GDM1 (cell line): ENCODE measurements around the gene SAMHD1.

Experiments used
- DNase-seq: peaks from one replicate; lab custom pipeline; 2025; lab: John Stamatoyannopoulos, UW

Gene SAMHD1

DNA sequence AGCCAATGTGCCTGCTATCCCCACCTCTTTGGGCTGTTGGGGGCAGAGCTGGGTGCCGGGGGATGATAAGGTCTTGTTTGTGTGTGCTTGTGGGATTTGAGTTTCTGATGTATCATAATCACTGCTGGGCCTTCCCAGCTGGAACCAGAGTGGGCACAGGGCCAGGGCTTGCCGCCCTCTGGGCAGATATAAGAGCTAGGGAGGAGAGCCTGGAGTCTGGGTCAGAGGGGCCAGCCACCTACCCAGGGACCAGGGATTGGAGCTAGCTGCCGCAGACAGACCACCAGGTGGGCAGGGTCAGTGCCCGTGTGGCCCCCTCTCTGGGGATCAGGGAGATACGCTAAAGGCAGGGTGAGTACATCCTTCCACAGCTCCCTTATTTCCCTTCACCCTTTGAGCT lies 78.7 kb downstream of the SAMHD1 start:
- DNase-seq = no peak

DNA sequence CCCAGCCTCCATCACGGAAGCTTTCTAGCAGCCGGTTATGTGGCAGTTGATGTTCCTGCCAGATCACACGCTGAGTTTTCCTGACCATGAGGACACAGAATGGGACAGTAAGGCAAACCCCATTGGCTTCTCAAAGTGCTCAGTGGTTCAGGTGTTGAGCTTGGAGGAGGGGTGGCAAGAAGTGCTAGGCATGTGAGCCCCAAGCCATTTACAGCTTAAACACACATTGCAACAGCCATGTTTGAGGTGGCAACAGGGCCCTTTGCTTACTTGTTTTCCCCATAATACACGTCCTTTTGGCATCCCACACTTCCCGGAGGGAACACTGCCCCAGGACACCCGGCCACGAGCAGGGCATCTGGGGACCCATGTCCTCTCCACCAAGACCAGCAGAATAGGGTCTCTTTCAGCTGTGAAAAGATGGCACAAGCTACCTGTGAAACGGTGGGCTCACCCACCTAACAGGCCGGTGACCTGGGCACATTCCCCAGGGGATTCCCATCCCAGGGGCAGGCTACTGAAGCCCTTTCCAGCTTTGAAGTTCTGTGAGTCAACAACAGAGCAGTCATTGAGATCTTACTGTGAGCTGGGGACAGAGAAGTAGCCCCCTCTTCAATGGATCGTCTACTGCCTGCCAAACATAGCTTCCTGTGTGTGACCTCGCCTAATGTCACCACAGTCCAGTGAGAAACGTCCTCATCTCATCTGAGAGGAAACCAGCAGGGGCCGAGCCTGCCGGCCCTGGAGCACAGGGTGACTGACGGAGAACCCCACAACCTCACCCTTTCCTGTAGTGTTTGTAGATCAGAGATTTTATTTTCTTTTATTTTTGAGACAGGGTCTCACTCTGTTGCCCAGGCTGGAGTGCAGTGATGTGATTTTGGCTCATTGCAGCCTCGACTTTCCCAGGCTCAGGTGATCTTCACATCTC lies 79.6 kb downstream of the SAMHD1 start:
- no peak for DNase-seq

DNA sequence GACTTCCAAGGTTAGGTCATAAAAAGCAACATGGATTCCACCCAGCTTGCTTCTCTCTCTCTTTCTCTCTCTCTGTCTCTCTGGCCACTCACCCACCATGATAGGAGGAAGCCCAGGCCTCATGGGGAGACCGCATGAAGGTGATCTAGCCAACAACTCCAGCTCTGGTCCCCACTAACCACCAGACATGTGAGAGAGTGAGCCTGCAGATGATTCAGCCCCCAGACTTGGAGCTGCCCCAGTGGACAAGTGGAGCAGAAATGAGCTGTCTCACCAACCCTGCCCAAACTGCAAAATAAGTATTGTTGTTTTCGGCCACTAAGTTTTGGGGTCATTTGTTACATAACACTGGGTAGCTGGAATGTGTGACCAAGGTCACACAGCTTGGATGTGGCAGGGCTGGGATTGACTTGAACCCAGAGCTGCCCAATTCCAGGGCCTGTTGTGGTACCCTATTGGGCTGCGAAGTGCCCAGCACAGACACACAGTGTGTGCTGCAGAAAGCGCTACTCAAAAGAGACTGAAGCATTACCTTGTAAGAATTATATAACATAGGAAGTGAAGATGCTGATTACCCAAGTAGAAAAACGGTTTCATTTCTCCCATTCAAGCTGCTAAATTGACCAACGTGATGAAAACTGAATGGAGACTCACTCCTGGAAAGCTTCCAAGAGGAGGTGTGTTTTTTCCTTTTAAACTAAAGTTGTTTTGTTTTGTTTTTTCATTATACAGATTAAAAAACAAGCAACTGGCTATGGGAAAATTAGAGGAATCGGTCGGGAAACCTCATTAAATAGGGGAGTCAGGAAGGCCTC lies 84.6 kb downstream of the SAMHD1 start:
- no peak for DNase-seq

DNA sequence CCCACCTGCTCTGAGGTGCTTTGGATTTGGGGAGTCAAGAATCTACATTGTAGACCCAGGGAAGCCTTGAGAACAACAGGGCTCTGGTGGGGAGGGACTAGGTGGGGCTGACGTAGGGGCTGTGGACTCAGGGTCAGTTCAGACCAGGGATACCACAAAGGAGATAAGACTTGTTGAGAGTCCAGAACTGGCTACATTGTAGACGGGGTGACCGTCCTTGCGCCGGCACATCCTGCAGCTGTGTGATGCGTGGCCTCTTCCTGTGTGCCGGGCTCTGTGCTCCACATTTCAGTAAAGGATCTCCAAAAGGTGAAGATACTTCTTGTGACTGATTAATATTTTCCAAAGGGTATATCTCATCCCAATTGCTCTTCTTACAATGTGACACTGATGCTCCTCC lies 85.3 kb downstream of the SAMHD1 start:
- no peak for DNase-seq

DNA sequence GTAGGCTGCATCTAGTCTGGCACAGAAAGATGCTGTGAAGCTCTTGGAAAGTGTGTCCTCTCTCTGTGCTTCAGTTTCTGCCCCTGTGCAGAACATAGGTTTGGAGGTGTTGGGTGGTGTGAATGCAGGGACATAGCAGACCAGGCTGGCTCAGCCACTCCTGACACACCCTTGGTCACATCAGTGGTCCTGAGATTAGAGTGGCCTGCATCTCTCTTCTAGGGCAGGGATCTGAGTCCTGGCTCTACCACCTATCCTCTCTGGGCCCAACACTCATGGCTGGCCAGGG lies 85.7 kb downstream of the SAMHD1 start:
- DNase-seq = no peak

DNA sequence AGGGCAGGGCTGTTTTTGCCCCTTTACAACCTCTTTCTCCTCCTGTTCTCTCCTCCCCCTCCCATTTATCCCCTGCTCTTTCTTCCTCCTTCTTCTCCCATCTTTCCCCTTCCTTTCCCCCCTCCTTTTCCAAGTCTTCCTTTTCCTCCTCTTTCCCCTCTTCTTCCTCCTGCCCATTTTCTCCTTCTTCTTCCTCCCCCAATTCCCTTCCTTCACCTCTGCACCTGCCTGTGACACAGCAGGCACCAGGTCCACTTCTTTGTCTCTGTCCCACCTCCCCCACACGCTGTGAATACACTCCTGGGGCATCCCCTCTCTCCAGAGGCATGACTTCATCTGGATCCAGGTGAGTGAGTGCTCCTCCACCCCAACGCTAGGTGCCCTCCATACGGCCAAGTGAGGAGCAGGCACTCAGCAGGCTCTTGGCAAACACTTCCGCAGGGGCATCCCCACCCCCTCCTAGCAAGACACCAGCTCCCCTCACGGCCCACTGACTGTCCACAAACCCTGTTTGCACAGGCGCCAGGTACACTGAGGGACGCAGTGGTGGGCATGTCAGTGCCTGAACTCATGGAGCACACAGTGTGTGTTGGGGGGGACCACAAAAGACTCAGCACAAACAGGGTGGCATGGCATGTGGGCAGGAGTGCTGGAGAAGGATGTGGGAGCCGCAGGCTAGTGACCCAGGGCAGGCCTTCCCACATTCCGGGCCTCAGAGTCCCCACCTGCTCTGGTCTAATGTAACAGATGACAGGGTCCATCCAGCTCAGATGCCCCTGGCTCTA lies 86.2 kb downstream of the SAMHD1 start:
- no peak for DNase-seq

DNA sequence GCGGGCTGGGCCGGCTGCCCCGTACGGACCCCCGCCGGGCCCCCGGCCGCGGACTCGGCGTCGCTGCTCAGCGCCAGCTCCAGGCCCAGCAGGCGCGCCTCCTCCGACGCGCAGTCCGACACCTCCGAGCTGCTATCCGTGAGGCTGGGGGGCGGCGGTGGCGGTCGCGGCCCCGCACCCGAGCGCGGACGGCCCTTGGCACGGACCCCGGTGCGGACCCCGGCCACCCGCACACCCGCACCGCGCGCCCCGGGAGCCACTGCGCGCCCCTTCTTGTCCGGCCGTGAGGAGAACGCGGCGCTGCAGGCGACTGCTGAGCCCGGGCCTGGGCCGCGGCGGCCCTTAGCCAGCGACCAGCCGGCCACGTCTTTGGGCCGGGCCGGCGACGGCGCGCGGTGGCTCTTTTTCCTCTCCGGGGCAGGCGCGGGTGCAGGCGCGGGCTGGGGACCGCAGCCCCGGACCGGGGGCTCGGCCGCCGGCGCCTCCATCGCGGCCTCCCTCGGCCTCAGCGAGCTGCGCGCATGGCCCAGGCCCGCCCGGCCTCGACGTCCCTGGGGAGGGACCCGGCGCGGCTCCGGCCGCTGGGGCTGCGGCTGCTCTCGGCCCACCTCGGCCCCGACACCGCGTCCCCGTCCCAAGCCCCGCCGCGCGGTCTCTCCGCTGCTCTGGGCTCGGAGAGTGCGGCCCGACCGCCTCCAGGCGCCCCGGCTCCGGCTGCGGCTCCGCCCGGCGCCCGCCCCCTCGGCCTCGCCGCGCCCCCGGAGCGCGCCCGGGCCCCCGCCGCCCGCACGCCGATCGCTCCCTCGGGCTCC lies 88.4 kb downstream of the SAMHD1 start:
- DNase-seq = no peak

DNA sequence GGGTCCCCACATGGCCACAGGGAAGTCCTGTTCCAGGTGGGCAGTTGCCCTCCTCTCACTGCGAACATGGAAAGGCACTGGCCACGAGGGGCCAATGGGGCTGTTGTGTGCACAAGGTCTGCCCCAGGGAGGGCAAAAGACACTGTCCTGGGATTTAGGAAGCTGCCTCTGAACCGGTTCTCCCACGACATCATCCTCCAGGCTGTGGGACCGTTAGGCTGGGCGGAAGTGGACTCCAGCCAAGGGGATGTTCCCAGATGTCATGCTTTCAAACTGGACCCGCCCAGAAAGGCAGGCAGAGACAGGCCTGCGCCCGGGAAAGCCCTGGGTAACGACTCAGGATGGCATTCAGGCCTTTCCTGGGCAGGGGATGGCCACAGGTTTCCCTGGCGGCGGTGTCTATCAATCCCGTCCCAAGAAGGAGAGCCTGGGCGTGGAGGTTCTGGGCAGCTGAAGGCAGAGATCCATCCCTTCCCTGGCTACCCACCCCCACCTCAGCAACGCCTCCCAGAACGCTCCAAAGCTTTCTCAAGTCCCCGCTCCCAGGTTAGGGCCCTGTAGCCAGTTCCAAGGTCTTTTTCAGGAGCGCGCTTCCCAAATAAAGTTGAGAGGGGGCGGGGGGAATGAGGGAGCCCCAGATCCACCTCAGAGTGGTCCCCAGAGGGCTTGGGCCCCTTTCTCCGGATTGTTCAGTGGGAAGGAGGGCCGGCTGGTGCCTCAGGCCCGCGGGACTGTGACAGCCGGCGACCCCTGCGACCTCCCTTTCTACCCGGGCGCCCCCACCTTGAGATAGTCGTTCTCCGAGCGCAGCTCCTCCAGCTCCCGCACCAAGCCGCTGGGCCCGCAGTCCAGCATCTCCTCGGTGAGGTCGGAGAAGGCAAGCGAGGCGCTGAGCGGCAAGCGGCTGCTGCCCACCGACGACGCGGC lies 89.4 kb downstream of the SAMHD1 start:
- DNase-seq = no peak

DNA sequence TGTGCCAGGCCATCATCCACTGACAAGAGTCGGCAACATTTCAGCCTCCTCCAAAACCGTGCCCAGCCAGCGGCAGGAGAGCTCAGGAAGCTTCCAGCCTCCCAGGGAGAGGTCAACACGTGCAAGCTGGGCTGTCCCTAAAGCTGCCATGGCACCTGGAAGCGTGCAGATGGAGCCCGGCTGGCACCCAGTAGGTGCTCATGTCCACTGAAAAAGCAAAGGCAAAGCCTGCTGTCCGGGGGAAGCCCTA lies 90.0 kb downstream of the SAMHD1 start:
- DNase-seq = no peak

DNA sequence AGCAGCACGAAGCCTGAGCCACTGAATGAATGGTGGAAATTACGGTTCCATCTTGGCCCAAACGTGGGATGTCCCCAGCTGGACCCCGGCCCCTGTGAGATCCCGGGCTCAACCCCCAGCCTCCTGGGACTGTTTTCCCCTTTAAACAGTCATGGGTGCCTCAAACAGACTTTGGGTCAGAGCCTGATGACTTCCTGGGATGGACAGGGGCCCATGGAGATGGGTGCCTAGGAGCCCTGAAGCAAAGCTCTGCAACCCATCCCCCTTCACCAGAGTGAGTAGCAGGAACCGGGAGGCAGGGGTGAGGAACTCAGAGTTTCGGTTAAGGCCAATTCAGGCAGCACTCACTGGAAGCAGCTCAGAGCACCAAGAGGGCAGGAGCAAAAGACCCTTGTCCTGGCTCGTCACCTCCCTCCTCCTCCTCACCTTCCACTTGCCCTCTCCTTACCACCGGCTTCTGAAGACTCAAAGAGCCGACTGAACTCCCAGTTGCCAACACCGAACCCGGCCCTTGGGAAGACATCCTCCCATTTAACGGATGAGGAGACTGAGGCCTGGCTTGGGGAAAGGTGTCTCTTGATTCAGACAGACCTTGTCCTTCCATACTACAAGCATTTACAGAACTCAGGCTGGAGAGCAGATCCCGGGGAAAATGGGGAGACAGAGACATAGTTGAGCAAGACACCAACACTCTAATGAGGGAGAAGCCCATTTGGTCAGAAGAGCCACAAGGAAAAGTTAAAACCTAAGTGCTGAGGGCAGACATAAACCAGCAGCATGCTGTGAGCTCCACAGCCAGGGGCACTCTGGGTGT lies 90.5 kb downstream of the SAMHD1 start:
- DNase-seq = no peak

DNA sequence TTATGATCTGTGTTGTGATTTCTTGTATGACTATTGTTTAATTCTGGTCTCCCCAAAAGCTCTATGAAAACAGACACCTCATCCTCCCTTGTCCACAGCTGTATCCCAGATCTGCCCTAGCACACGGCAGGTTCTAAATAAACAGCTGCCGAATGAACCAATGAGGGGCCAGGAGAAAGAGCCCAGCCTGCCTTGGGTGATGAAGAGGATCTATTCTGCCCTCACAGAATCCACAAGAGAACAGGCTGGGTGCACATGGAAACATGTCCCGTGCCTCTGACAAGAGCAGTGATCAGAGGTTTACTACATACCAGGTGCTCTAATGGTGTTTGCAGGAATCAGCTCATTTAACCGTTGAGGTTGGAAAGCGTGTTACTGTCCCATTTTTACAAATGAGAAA lies 91.2 kb downstream of the SAMHD1 start:
- no peak for DNase-seq

DNA sequence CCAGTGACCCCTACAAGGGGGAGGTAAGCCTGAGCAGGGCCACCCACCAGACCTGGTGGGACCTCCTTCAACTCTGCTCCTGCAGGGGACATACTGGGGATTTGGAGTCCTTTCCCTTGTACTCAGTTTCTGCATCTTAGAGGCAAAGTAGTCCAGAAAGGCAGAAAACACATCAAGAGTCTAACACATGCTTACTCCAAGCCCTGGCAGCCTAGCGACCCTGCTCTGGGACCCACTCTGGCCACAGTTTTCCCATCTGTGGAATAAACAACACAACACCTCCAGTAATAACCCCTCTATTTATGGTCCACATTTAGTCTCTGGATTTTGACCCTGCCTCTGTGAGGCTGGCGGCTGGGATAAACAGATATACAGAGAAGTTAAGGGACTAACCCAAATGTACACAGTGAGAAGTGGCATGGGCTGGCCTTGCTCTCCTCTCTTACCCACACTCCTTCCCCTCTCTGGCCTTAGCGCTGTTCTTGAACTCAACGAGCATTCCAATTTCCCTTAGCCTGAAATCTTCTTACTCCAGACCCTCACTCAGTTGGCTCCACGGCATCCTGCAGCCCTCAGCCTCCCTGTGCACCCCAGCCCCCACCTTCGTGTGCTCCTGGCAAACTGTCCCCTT lies 91.7 kb downstream of the SAMHD1 start:
- no peak for DNase-seq

DNA sequence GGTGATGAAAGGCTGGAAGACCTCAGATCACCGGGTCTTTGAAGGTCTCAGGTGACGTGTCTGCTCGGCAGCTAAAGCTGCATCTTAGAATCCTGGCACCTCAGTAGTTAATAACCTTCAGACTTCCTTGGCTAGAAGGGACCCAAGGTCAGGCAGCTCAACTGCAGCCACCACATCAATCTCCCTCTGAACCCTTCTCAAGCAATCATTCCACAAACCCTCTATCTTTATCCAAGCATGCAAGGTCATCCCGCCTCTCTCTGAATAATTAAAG lies 92.3 kb downstream of the SAMHD1 start:
- DNase-seq = no peak

DNA sequence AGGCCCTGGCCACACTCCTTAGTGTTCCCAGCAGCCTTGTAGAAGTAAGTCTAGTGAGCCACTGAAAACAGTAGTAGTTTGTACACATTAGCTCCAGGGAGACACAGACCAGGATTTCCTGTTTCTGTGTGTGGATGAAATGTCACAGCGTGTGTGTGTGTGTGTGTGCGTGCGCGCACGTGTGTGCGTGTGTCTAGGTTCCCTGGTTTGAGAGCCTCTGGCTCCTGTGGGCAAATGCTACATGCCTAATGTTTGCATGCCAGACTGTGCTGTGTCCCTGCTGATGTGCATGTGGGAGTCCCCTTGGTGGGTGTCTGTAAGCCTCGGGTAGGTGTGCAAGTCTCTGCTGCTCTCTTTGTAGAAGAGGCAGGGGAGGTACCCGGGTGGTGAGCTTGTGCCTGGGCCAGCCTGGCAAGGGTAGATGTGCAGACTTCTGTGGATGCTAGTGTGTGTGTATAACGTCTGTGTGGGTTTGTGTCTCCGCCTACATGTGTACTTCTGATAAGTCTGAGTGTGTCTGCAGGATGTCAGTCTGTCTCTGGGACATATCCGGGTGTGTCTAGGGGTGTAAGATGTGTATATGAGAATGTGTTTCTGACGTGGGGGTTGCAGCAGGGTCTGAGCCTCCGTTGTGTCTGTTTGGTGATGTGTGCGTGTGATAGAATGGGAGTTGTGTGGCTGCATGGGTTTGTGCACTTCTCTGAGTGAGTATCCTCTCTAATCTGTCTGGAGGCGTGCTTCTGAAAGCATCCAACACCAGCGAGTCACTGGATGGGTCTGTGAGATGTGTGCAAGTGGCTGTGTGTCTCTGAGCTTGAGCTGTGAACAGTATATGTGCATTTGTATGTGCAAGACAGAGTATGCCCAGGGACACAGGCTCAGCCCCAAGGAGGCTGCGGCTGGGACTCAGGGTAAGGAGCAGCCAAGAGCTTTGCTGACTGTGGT lies 94.5 kb downstream of the SAMHD1 start:
- peak; percentile 84 for DNase-seq

DNA sequence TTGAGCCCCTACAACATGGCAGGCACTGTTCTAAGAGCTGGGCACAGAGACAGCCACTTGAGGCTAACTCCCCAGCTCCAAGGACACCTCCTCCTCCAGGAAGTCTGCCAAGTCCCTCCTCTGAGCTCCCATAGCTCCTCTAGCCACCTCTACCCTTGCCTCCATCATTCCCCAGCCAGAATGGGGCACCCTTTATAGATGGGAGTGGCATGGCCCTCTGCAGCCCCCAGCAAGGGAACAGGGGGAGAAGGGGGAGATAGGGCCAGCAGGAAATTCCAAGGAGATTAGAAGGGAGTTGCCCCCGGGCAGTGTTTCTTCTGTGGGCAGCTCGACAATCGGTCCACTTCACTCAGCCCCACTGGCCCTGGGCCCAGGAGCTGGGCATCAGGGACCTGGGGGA lies 95.3 kb downstream of the SAMHD1 start:
- DNase-seq = no peak

DNA sequence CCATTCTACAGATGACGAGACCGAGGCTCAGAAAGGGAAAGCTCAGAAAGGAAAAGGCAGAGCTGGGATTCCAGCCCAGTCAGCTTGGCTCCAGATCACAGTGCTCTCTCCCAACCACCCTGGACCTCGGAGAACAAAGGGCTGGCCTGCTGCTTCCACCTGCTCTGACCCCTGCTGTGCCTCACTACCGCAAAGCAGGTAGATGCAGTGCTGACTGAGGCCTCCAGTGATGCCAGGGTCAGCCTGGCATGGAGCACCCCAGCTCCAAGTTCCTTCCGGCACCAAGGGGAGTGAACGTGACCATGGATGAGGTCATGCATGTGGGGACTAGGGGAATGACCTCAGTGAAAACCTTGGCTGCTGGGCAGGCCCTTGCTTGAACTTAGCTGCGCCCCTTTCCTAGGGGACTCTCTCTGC lies 96.3 kb downstream of the SAMHD1 start:
- no peak for DNase-seq

DNA sequence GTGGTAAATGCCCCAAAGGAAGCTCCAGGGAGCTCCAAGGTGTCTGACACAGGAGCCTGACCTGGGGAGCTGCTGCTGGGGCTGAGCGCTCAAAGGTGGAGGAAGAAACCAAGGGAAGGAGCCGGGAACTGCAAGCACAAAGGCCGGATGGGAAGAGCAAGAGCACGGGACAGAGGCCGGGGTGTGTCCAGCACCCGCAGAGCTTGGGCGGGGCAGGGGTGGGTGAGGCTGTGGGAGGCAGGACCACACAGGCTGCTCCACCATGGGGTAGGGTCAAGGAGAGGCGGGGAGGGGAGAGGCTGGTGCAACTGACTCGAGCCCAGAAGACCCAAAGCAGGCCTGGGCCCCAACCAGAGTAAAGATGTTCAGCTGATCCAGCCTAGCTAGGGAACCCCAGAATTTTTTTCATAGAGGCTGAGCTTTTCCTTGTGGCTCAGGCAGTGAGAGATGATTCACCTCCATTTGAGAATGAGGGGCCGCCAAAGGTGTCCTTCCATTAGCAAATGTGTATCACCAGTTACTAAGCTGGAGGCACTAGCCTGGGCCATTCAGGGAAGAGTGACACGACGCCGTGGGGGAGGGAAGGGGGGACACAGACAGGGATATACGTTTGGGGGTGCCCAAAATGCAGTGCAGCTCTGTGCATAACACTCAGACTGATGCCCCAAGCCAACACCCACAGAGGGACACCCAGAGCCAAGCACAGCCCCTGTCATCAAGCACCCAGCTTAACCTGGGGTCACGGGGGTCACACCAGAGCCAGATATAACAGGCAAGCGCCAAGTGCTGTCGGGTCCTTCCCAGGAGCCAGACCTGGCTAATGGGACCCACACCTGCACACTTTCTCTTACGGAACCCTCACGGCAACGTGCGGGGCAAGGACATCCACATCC lies 96.9 kb downstream of the SAMHD1 start:
- no peak for DNase-seq

DNA sequence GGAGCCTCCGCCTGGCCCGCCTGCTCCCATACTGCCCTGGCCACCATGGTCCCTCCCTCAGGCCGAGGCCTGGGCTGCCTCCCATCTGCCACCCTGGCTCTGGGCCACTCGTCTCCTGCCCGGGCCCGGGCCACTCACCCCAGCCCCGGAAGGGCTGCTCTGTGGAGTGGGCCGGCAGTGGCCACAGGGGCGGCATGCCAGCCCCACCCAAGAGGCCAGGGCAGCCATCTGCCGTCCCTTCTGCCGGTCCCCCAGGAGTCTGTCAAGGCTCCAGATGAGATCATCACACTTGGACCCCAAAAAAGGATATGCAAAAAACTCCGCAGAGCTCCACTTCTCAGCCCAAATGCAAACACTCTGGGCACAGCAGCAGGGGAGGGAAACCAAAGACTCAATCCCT lies 99.3 kb downstream of the SAMHD1 start:
- no peak for DNase-seq
